GM18868 (cell line): ENCODE measurements around the gene SWI5.

Experiments
- ATAC-seq: cut with Tn5 transposase; IDR thresholded peaks from one replicate; pipeline ENCODE4 v1.9.1; 2021; ENCODE audit warnings: mild to moderate bottlenecking, moderate library complexity; ENCODE audit not compliant: unreplicated experiment

SWI5 gene

GRCh38 chr9:128309551-128309950 lies 33.5 kb downstream of the SWI5 start:
- no peak for ATAC-seq

- ATAC-seq, result no peak
Observed at GRCh38 chr9:128310461-128310860, 34.4 kb downstream of the SWI5 start.

- no peak for ATAC-seq
Observed at GRCh38 chr9:128314697-128315096, 38.6 kb downstream of the SWI5 start.

GRCh38 chr9:128316421-128316820 lies 40.3 kb downstream of the SWI5 start:
- ATAC-seq, result no peak

- no peak for ATAC-seq
Observed at GRCh38 chr9:128317629-128318028, 41.6 kb downstream of the SWI5 start.

GRCh38 chr9:128321343-128321742 lies 45.3 kb downstream of the SWI5 start:
- no peak for ATAC-seq

- ATAC-seq, result no peak
Observed at GRCh38 chr9:128321879-128322403, 45.9 kb downstream of the SWI5 start.

- ATAC-seq, result peak; percentile 73
Observed at GRCh38 chr9:128322404-128323211, 46.5 kb downstream of the SWI5 start, which contains the start of the genes COQ4 and TRUB2. TSS of gene COQ4 (plus strand) at chr9:128322839. CDS start at chr9:128322859, 20 bp downstream. TSS of gene TRUB2 (minus strand) at chr9:128322447. CDS start at chr9:128322408, 39 bp downstream.

GRCh38 chr9:128323212-128323730 lies 47.2 kb downstream of the SWI5 start:
- no peak for ATAC-seq

- ATAC-seq, result no peak
Observed at GRCh38 chr9:128323791-128324190, 47.7 kb downstream of the SWI5 start.

- ATAC-seq, result no peak
Observed at GRCh38 chr9:128324401-128324800, 48.3 kb downstream of the SWI5 start.

GRCh38 chr9:128325629-128326028 lies 49.6 kb downstream of the SWI5 start:
- no peak for ATAC-seq

GRCh38 chr9:128333451-128333869 lies 57.4 kb downstream of the SWI5 start:
- no peak for ATAC-seq

- ATAC-seq, result no peak
Observed at GRCh38 chr9:128335161-128335560, 59.1 kb downstream of the SWI5 start.

GRCh38 chr9:128335914-128336313 lies 59.8 kb downstream of the SWI5 start:
- no peak for ATAC-seq

- ATAC-seq, result no peak
Observed at GRCh38 chr9:128337936-128338335, 61.9 kb downstream of the SWI5 start.
